HepG2 (cell line): ENCODE data around the gene COBL. TPM values are rescaled to one million over a fixed set of nuclear protein-coding genes. Genes with fewer than 3 reads are reported as not detected.
A peak's percentile ranks its signal among the peaks of the same experiment; 100 is the strongest.

Experiments
- ATAC-seq: fragments of 200-7000 bp; cut with Tn5 transposase; 3 replicates; pipeline ENCODE4 v1.9.1; 2020; ENCODE audit warnings: mild to moderate bottlenecking, moderate library complexity
- BruUV-seq: library from RNA; stranded (reverse); fragments of 400-500 nt; replicated peaks from 2 replicates; lab custom pipeline; 2021; lab: Mats Ljungman, UMichigan
- CTCF ChIA-PET: fragments of 300-600 bp; formaldehyde crosslinking; extraction: SDS; loops from one replicate; lab custom pipeline; 2021; ENCODE audit warnings: low total read pairs, inconsistent platforms, low intra/inter-chr PET ratio; lab: Yijun Ruan, JAX
- POLR2A ChIA-PET: fragments of 350-600 bp; sonication (Branson Sonifier 250); formaldehyde crosslinking; loops from one replicate; lab custom pipeline; 2020; ENCODE audit warnings: antibody characterized with exemption, inconsistent platforms; lab: Yijun Ruan, JAX
- DNase-seq: peaks from one replicate; pipeline ENCODE4 v3.0.0-alpha.2; 2015; ENCODE audit warnings: low spot score
- FAIRE-seq: peaks from 3 replicates; lab custom pipeline; 2011; peaks lifted over from hg19 to GRCh38; lab: Jason Lieb, UNC
- H2AFZ ChIP-seq: one replicate; pipeline ENCODE4 v1.6.1; 2011; ENCODE audit warnings: low read length, inconsistent platforms
- H3K27ac ChIP-seq: fragments of 300-600 bp; 3 replicates; pipeline ENCODE4 v1.8.0; 2011; ENCODE audit warnings: mixed run types, mild to moderate bottlenecking, mixed read lengths, low read length, inconsistent platforms; ENCODE audit not compliant: insufficient read depth; ENCODE audit errors: extremely low read length
- H3K27me3 ChIP-seq, 2 experiments: fragments of 200-600 bp in 1 of 2; 2 replicates in 1 of 2; 3 replicates in 1 of 2; pipeline versions ENCODE4 v1.6.0 to v1.8.0; 2011; ENCODE audit warnings: low read length in 2 of 2, mild to moderate bottlenecking in 2 of 2, moderate library complexity in 2 of 2, inconsistent platforms in 1 of 2; ENCODE audit not compliant: insufficient read depth in 2 of 2, control insufficient read depth in 1 of 2
- H3K36me3 ChIP-seq, 2 experiments: fragments of 200-600 bp in 1 of 2; replicated peaks in 1 of 2; 2 replicates in 1 of 2; 3 replicates in 1 of 2; pipeline versions ENCODE4 v1.5.1 to v1.8.0; 2011; ENCODE audit warnings: low read length in 2 of 2, inconsistent platforms in 1 of 2; ENCODE audit not compliant: insufficient read depth in 2 of 2, control insufficient read depth in 1 of 2
- H3K4me1 ChIP-seq: 2 replicates; pipeline ENCODE4 v1.5.1; 2012; ENCODE audit warnings: low read length, inconsistent platforms; ENCODE audit not compliant: insufficient read depth
- H3K4me2 ChIP-seq: 2 replicates; pipeline ENCODE4 v1.6.0; 2011; ENCODE audit warnings: low read depth, low read length, inconsistent platforms
- H3K4me3 ChIP-seq, 3 experiments: fragments of 200-600 bp in 1 of 3; sonication (generic), shearing (Covaris generic) in 1 of 3; replicated peaks in 1 of 3; 2 replicates each; pipeline ENCODE4 v1.5.1; 2011 to 2016; ENCODE audit warnings: low read length in 3 of 3, inconsistent platforms in 2 of 3, low read depth in 2 of 3, mild to moderate bottlenecking in 2 of 3, control low read depth in 1 of 3, mixed read lengths in 1 of 3; ENCODE audit not compliant: insufficient read depth in 1 of 3
- H3K79me2 ChIP-seq: one replicate; pipeline ENCODE4 v1.6.1; 2011; ENCODE audit warnings: low read length, inconsistent platforms; ENCODE audit not compliant: insufficient read depth
- H3K9ac ChIP-seq: 2 replicates; pipeline ENCODE4 v1.6.0; 2011; ENCODE audit warnings: mild to moderate bottlenecking, low read depth, low read length, inconsistent platforms; ENCODE audit not compliant: insufficient read depth
- H3K9me3 ChIP-seq: 2 replicates; pipeline ENCODE4 v1.5.1; 2012; ENCODE audit warnings: mild to moderate bottlenecking, low read length
- H4K20me1 ChIP-seq: 2 replicates; pipeline ENCODE4 v1.6.0; 2011; ENCODE audit warnings: inconsistent platforms, mild to moderate bottlenecking, low read length, moderate library complexity; ENCODE audit not compliant: insufficient read depth
- CTCF ChIP-seq: sonication (generic); formaldehyde crosslinking; IDR thresholded peaks from 2 replicates; pipeline ENCODE4 v1.5.0; 2020; ENCODE audit warnings: mild to moderate bottlenecking, missing genetic modification reagents, moderate library complexity
- FOSL2 ChIP-seq: sonication (generic); formaldehyde crosslinking; IDR thresholded peaks from 2 replicates; pipeline ENCODE4 v1.4.0; 2020; ENCODE audit warnings: missing genetic modification reagents
- GFI1 ChIP-seq: sonication (generic); formaldehyde crosslinking; IDR thresholded peaks from 2 replicates; pipeline ENCODE4 v1.5.0; 2020; ENCODE audit warnings: missing genetic modification reagents, mild to moderate bottlenecking, borderline replicate concordance
- KLF12 ChIP-seq: sonication (generic); formaldehyde crosslinking; IDR thresholded peaks from 2 replicates; pipeline ENCODE4 v1.4.0; 2020; ENCODE audit warnings: missing genetic modification reagents, borderline replicate concordance
- SMC3 ChIP-seq: IDR thresholded peaks from 2 replicates; pipeline ENCODE4 v1.6.1; 2011; ENCODE audit warnings: low read length, improper control_type of control experiment
- STAG1 ChIP-seq: sonication (generic); formaldehyde crosslinking; IDR thresholded peaks from 2 replicates; pipeline ENCODE4 v1.4.0; 2020; ENCODE audit warnings: missing genetic modification reagents
- TAF15 ChIP-seq: fragments of 200-400 bp; formaldehyde crosslinking; IDR thresholded peaks from one replicate; pipeline ENCODE4 v1.6.1; 2018; ENCODE audit warnings: mild to moderate bottlenecking, low read depth, low read length; ENCODE audit not compliant: poor library complexity, severe bottlenecking
- ZNF841 ChIP-seq: sonication (generic); formaldehyde crosslinking; IDR thresholded peaks from 2 replicates; pipeline ENCODE4 v1.8.1; 2023; ENCODE audit warnings: missing genetic modification reagents, borderline replicate concordance
- WGBS: methylation state at CpG from one replicate; pipeline ENCODE4 v1.1.6; 2017; ENCODE audit warnings: low lambda C conversion rate; 5-methylcytosine and 5-hydroxymethylcytosine counted together
- in situ Hi-C: cut with HindIII; loops from 2 replicates; pipeline ENCODE4 v1.10.0; 2017; ENCODE audit warnings: low pct_unique_long_range_greater_than_20kb; ENCODE audit not compliant: extremely low pct_ligation_motif_present
- intact Hi-C: fragments of 100-400 bp; cut with micrococcal nuclease; formaldehyde crosslinking; loops from one replicate; pipeline ENCODE4 v1.10.0; 2022; ENCODE audit not compliant: unreplicated experiment
- polyA plus RNA-seq, 8 experiments: library from polyadenylated mRNA; depleted of rRNA in 3 of 8; stranded (reverse) in 7 of 8; unstranded in 1 of 8; fragments of >200 nt; fragmentation: Illumina TruSeq in 4 of 8; extraction: Trizol in 4 of 8; gene quantifications; 2 replicates each; pipeline versions ENCODE4 v1.2.1 to v1.2.3, GENCODE V29; 2011 to 2016; ENCODE audit warnings: low read depth in 4 of 8, missing spikeins in 1 of 8, mixed read lengths in 1 of 8; ENCODE audit not compliant: insufficient read depth in 1 of 8
- total RNA-seq, 5 experiments: library from RNA; depleted of rRNA; stranded (reverse); fragments of >200 nt; fragmentation: Illumina TruSeq; extraction: Trizol; gene quantifications; 2 replicates each; pipeline ENCODE4 v1.2.3, GENCODE V29; 2016; ENCODE audit warnings: low read depth in 1 of 5
- TF ChIP-seq, protein P1 (sequence below): sonication (generic); formaldehyde crosslinking; IDR thresholded peaks from 2 replicates; pipeline ENCODE4 v1.4.0; 2020; ENCODE audit warnings: mild to moderate bottlenecking, low read depth, missing genetic modification reagents

COBL gene
- total and polyA plus RNA-seq, 2 of the 13 experiments (the other 11 are each of a cell fraction or from before 2014, with no cell fraction given) = 3.8 to 4.9 TPM

DNA sequence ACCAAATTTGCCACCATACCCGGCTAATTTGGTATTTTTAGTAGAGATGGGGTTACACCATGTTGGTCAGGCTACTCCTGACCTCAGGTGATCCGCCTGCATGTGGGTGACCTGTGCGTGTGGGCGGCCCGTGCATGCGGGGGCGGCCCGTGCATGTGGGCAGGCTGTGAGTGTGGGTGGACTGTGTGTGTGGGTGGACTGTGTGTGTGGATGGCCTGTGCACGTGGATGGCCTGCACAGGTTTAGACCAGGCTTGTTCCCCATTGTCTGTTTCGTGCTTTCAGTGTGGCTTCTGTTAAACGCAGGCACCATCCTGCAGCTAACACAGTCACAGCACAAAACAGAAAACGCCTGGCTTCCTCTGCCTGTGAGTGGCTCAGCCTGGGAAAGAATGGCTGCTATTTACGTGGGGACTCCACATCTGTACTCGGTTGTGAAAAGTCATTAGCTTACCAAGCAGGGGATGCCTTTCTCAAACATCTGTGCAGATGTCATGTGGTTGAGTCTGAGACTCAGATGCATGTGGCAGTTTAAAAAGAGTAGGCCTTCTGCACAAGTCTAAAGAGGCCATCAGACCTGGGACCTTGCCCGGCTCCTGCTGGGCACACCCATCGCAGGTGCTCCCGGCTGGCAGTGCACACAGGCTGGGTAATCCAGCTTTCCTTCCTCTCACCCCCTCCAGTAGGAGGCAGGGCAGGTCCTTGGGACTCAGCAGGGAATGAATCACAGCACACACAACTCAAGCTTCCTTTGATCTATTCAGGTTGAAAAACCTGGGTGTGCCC, 91.6 kb downstream of the COBL start:
- FAIRE-seq (no peak), DNase-seq (peak; percentile 31), ATAC-seq (peak; percentile 89)
- Histone ChIP-seq H2AFZ (no peak overlapping the region), H3K27me3 (no peaks in the 10 kb centered on the region), H3K36me3 (0 out of 5 replicates have a peak, but pooled peaks cover 0 to 2% of the 10 kb centered on the region in 2 experiments), H3K9me3 (no peaks in the 10 kb centered on the region), H3K79me2 (peaks cover 3% of the 10 kb centered on the region), H3K4me3 (no peak overlapping the region), H3K9ac (no peak overlapping the region), H3K27ac (no peak overlapping the region), H4K20me1 (no peaks in the 10 kb centered on the region), H3K4me1 (no peaks in the 10 kb centered on the region), H3K4me2 (no peak overlapping the region)
- POLR2A ChIA-PET = no interaction called here
- TF ChIP-seq STAG1 (CRISPR knock-in tag) (peak; percentile 74), ZNF841 (CRISPR knock-in tag) (no peak), TAF15 (no peak), SMC3 (peak; percentile 55), CTCF (CRISPR knock-in tag) (peak; percentile 69), KLF12 (no peak), GFI1 (0 out of 2 replicates have a peak, but pooled peaks have one; percentile 30), FOSL2 (CRISPR knock-in tag) (0 out of 2 replicates have a peak, but pooled peaks have one; percentile 22)
- TF ChIP-seq, protein P1, sequence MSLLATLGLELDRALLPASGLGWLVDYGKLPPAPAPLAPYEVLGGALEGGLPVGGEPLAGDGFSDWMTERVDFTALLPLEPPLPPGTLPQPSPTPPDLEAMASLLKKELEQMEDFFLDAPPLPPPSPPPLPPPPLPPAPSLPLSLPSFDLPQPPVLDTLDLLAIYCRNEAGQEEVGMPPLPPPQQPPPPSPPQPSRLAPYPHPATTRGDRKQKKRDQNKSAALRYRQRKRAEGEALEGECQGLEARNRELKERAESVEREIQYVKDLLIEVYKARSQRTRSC (CRISPR knock-in tag) = no peak
- no TSS peak for BruUV-seq
- in situ Hi-C loops (loop anchor here (10.0 kb wide), 1 partner anchor 140 kb away; no protein-coding TSS in a partner anchor), intact Hi-C loops (loop anchor here (1.0 kb wide), 1 partner anchor 142 kb away; no protein-coding TSS in a partner anchor)
- 92% methylated on average over 16 of the region's 17 CpGs for WGBS
- CTCF ChIA-PET = interaction anchor here (1.2 kb wide), 2 partner anchors 142 to 145 kb away, joined by 3 to 6 read pairs; no protein-coding TSS in a partner anchor
